Measurements from ENCODE around the gene MYO7A.

- TF ChIP-seq CTCF (IDR thresholded peaks at IDR 0.05) (no peak), POLR2A (IDR thresholded peaks at IDR 0.05) (no peak)
Measured at GRCh38 chr11:77089004-77089545, 39.0 kb upstream of the MYO7A start.

All from body of pancreas (tissue), 4 donors.